T-helper 1 cell treated with Interleukin-12 subunit alpha and Interleukin-12 subunit beta and Interleukin-4 antibody, amounts not matched to agents 30 ng/mL and 1 ng/mL, for 36 hours (primary cell): ENCODE data around the gene CCR5AS.
"Not testable (repeated sequence)": the region's sequence is repeated elsewhere in the genome, so short reads cannot be mapped to it uniquely, and the experiment has no call there.

Experiments used
- intact Hi-C: fragments of 100-400 bp; cut with micrococcal nuclease; formaldehyde crosslinking; loops from one replicate; pipeline ENCODE4 v1.15.1; 2024

CCR5AS gene

DNA sequence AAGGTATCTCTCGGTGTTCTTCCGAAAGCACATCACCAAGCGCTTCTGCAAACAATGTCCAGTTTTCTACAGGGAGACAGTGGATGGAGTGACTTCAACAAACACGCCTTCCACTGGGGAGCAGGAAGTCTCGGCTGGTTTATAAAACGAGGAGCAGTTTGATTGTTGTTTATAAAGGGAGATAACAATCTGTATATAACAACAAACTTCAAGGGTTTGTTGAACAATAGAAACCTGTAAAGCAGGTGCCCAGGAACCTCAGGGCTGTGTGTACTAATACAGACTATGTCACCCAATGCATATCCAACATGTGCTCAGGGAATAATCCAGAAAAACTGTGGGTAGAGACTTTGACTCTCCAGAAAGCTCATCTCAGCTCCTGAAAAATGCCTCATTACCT, 48.4 kb downstream of the CCR5AS start:
- intact Hi-C loops, result no loop called here

- intact Hi-C loops, result no loop called here
Measured at GRCh38 chr3:46356909-46357308, 50.0 kb downstream of the CCR5AS start.

GRCh38 chr3:46356276-46356675, 50.6 kb downstream of the CCR5AS start:
- intact Hi-C loops, result no loop called here

DNA sequence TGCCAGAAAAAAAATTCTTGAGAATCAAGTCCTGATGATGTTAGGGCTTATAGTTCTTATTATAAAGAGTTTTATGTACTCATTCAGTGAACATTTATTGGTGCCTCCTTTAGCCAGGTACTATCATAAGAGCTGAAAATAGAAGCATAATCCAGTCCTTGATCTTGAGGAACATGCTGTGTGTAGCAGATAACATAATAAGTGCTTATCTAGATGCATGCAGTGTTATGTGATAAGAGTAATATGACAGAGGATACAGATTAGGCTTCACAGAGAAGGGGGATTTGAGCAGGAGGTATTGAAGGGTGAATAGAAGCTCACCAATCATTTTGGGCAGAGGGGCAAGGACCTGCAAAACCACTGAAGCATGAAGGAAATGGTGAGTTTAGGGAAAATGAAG, 51.9 kb downstream of the CCR5AS start:
- intact Hi-C loops, result no loop called here

DNA sequence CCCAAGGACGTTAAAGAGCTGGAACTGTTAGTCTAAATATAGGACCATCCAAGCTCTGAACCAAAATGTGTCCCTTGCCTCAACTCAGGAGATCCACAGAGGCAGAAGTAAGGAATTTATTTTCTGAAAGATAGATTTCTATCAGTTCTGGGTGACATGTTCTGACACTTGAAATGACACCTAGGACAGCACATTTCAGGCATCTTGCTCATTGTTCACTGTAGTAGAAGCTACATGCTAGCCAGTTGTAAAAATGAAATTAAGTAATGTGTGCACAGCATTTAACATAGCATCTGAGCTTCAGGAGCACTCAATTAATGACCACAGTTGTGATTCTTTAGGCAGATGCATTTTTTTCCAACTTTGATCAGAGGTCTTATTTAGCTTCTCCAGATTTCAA, 52.4 kb downstream of the CCR5AS start:
- intact Hi-C loops, result no loop called here

DNA sequence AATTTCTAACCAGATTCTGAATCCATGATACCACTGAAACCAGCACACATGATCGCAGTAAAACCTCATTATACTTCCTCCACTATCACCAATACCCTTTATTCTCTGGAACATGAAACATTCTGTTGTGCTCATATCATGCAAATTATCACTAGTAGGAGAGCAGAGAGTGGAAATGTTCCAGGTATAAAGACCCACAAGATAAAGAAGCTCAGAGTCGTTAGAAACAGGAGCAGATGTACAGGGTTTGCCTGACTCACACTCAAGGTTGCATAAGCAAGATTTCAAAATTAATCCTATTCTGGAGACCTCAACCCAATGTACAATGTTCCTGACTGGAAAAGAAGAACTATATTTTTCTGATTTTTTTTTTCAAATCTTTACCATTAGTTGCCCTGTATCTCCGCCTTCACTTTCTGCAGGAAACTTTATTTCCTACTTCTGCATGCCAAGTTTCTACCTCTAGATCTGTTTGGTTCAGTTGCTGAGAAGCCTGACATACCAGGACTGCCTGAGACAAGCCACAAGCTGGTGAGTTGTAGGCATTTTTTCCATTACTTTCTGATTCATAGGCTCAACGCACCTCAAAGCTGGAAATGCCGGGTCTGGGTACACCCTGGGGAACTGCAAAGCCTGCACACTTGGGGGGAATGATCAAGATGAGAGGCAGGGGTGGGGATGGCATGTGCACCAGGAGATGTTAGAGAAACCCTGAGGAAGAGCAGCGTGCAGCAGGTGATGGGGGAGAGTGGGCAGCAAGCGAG, 53.0 kb downstream of the CCR5AS start, which contains the start of gene CCR2:
Gene CCR2 (plus strand): TSS at position 465 of the 764 bp plus-strand sequence. CDS start 3,417 bp downstream, outside the sequence.
- intact Hi-C loops, result loop anchor here (1.0 kb wide), 1 partner anchor 15 kb away; no protein-coding TSS in a partner anchor

GRCh38 chr3:46353090-46353489, 53.8 kb downstream of the CCR5AS start:
- intact Hi-C loops, result loop anchor here (1.0 kb wide), 1 partner anchor 16 kb away; no protein-coding TSS in a partner anchor

DNA sequence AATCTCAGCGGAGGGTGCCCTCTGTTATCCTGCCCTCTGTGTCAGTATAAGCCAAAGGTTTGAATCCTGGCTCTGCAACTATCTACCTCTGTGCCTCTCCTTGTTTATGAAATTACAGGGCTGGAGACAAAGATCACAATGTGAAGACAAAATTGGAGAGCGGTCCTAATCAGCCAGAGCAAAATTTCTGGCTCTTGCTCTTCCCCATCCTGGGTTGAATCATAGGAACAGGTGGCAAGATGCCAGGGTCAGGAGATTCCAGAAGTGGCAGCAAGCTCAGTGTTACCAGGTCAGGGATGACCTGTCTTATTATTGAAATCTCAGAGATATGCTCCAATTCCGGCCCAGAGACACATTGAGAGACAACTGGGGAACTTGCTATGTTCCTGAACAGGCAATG, 55.2 kb downstream of the CCR5AS start:
- intact Hi-C loops, result no loop called here

GRCh38 chr3:46350262-46350565, 56.7 kb downstream of the CCR5AS start:
- intact Hi-C loops, result loop anchor here (1.0 kb wide), 1 partner anchor 20 kb away; the partner anchor contains the start of gene CCR5

DNA sequence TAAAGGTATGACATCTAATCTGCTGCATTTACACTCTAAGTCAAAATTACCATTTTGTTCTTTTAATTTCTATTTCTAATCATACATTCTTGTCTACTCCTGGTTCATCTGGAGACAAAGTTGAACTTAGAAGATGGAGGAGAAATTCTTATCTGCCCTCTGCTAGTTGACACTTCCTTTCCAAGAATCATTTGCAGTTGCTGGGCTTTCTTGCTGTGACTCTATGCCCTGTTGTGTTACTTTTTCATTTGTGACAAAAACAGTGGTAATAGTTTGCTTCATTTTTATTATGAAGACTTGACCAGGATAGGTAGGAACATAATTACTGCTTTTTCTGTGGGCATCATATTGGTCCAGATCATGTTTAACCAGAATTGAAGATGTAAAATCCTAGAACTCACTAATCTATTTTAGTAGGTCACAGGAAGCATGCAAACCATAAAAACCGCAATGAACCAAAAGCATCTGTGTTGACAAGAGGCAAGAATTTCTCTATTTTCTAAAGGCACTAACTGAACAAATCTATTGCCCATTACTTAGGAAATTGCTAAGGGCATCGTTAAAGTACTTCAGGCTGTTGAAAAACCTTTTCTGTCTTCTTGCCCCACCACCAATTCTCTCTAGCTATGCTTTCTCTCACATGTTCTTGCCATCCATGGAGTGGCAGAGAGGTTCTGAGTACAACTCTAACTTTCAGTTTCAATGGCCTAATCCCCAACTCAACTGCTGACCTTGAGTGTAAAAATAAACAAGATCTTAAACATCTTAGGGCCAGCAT, 57.2 kb downstream of the CCR5AS start:
- intact Hi-C loops, result loop anchor here (1.0 to 2.0 kb wide), 5 partner anchors 14 to 73 kb away; partner anchors contain the start of gene CCR5

GRCh38 chr3:46348823-46349482, 57.9 kb downstream of the CCR5AS start:
- intact Hi-C loops, result loop anchor here (1.0 to 2.0 kb wide), 4 partner anchors 14 to 72 kb away; no protein-coding TSS in a partner anchor

DNA sequence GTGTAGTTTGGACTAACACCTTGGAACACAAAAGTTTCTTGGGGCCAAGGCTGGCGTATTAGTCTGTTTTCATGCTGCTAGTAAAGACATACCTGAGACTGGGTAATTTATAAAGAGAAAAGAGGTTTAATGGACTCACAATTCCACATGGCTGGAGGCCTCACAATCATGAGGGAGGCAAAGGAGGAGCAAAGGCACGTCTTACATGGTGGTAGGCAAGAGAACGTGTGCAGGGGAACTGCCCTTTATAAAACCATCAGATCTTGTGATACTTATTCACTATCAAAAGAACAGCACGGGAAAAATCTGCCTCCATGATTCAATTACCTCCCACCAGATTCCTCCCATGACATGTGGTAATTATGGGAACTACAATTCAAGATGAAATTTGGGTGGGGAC, 62.4 kb downstream of the CCR5AS start:
- intact Hi-C loops, result no loop called here

DNA sequence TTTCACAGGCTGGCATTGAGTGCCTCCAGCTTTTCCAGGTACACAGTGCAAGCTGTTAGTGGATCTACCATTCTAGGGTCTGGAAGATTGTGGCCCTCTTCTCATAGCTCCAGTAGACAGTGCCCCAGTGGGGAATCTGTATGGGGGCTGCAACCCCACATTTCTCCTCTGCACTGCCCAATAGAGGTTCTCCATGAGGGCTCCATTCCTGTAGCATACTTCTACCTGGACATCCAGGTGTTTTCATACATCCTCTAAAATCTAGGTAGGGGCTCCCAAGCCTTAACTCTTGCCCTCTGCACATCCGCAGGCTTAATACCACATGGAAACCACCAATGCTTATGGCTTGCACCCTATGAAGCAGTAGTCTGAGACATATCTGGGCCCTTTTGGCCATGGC, 68.0 kb downstream of the CCR5AS start:
- intact Hi-C loops, result no loop called here

DNA sequence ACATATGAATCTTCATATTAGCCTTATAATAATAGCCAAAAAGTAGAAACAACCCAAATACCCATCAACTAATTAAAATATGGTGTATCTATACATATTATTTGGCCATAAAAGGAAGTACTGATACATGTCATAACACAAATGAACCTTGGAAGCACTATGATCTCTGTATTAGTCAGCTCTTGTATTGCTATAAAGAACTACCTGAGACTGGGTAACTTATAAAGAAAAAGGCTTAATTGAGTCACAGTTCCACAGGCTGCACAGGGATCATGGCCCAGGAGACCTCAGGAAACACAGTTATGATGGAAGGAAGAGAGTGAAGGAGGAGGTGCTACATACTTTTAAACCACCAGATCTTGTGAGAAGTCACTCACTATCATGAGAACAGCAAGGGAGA, 69.0 kb downstream of the CCR5AS start:
- intact Hi-C loops, result no loop called here

- intact Hi-C loops, result loop anchor here (1.0 kb wide), 1 partner anchor 14 kb away; no protein-coding TSS in a partner anchor
Measured at GRCh38 chr3:46335541-46335940, 71.3 kb downstream of the CCR5AS start.

DNA sequence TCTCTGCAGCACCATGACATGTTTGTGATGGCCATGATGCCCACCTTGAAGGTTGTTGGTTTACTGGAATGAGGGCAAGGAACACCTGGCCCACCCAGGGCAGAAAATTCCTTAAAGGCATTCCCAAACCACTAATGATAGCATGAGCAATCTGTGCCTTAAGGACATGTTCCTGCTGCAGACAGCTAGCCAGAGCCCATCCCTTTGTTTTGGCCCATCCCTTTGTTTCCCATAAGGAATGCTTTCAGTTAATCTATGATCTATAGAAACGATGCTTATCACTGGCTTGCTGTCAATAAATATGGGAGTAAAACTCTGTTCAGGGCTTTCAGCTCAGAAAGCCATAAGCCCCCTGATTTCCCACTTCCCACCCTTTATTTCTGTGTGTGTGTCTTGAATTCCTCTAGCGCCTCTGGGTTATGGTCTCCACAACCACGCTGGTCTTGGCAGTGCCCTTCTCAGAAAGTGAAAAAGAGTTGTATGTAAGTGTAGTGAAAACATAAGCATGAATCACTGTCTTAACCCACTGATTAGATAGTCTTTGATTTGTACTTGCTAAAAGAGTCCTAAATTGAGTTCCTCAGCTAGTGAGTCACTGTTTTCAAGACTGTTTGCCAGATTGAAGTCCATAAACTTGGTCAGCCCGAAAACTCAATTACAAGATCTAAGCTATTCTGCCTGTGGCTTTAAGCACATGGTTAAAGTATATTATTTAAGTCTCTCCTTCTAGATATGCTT, 72.0 kb downstream of the CCR5AS start:
- intact Hi-C loops, result loop anchor here (1.0 kb wide), 1 partner anchor 14 kb away; no protein-coding TSS in a partner anchor

DNA sequence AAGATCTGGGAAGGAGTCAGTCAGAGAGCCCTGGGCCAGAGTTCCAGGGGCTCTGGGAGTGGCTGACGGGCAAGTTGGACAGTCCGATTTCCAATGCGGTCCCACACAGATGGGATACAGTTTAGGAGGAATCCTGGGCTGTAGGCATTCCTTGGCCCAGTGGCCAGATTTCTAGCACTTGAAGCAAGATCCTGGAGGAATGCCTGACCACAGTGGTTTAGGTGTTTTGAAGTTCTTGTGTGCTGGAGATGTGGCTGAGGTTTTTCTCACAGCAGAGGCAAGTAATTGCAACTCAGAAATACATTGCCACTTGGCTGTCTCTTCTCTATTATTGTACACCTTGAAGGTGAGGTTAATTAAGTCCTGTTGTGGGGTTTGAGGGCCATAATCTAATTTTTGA, 76.2 kb downstream of the CCR5AS start:
- intact Hi-C loops, result not testable (repeated sequence)

DNA sequence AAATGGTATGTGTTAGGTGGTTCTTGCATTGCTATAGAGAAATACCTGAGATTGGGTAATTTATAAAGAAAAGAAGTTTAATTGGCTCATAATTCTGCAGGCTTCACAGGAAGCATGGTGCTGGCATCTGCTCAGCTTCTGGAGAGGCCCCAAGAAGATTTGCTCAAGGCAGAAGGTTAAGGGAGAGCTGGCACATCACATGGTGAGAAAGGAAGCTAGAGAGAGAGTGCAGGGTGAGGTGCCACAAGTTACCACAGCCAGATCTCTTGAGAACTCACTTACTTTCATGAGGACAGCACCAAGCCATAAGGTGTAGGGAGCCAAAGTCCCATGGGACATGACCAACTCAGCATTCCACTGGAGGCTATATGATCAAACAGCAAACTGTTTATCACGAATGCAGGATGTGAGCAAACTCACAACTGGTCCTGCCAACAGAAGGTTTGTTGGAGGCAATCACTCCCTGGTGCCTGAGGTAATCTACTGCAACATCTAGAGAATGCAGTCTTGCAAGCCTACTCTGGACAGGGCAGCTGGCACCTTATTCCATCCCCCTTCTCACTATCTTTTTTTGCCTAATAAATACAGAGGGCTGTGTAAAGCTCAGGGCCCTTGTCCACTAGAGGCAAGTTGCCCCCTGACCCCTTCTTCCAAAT, 81.1 kb downstream of the CCR5AS start:
- intact Hi-C loops, result no loop called here

DNA sequence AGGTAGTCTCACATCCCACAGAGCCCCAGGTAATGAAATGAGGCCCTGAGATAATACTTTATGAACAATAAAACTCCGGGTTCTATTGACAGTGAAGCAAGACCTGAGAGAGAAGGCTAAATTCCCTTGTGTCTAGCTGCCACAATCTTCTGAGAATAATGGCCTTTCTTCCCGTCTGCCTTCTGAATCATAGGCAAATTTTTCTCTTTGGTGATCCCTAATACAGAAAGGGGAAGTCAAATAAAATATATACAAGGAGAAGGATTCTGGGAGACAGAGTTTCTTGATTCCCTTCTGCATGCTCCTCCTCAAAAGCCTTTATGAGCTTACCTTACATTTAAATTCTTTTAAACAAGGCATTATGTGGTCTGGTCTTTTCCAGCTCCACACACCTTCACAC, 82.8 kb downstream of the CCR5AS start:
- intact Hi-C loops, result no loop called here

DNA sequence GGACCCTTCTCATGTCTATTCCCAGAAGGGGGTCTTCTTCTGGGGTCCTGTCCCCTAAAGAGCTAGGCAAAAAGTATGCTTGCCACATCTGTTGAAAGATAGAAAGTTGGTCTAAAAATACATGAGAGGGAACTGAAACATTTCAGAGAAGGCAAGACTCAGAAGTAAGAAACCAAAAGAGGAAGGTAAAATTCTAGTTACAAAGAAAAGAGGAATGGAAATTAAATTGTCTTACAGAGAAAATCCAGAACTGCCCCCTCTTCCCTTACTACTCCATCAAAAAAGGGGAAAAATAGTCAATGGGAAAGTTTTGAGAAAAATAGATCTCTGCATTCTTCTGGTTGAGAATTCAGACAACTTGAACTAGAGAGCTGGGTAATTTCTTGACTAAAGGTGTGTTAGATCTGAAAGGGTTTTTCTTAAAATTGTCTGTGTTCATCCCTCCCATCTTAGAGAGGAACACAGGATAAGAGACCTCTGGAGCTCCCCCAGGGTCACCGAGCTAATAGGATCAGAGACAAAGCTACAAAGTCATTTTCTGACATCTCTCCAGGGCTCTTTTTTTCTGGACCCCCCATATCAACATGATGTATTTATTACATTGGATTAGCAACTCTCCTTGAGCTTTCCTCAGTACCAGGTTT, 85.3 kb downstream of the CCR5AS start:
- intact Hi-C loops, result no loop called here
